ENCODE data around the gene CD47.

Gene CD47

GRCh38 chr3:108133048-108133369 is 42.2 kb upstream of the CD47 start:
- TF ChIP-seq CTCF (IDR thresholded peaks at IDR 0.05; ENCODE audit: insufficient read depth, low read length, missing control alignments), result no peak
- POLR2A ChIA-PET, result no interaction called here
- H3K4me3 ChIP-seq (ENCODE audit: low read depth, low read length), result no peak overlapping the region
- CTCF ChIA-PET, result interaction anchor here (1.1 to 3.8 kb wide), 3 partner anchors 20 to 344 kb away, joined by 3 to 20 read pairs (median 3); no protein-coding TSS in a partner anchor
- no peak for DNase-seq (ENCODE audit: low read depth, low spot score)

DNA sequence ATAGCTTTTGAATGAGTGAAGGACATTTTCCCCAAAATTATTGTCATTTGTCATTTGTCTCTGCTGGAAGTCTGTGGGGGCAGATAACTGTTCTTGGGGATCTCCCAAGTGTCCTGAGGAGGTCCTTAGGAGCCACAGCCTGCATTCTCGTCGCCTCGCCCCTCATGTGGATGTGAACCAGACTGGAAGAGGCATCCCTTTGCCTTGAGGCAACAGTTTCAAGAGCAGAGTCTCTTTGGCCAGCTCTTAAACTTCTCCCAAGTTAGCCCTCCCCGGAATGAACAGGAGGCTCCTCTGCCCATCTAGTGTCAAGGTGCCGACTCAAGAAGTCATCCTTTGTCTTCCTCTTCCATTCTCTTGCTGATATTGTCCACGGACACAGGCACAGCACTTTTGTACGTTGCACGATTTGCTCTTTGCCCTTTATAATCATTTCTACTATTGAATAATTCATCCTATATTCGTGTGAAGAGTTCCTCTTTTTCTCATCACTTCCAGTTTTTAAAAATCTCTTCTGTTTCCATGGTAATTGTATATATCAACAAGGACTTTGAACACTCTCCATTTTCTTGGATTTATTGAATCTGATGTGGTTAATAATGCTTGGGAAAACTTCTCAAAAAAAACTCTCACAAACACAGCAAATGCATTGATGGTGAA is 40.8 kb upstream of the CD47 start:
- CTCF ChIA-PET, result interaction anchor here (1.3 to 3.8 kb wide), 2 partner anchors 21 to 346 kb away, joined by 3 to 20 read pairs; no protein-coding TSS in a partner anchor
- no peak for DNase-seq (ENCODE audit: low read depth, low spot score)

GRCh38 chr3:108130701-108131474 is 40.1 kb upstream of the CD47 start:
- ChIA-PET CTCF (interaction anchor here (3.8 kb wide), 1 partner anchor 22 kb away, joined by 20 read pairs; no protein-coding TSS in a partner anchor), POLR2A (no interaction called here)
- TF ChIP-seq CTCF (IDR thresholded peaks at IDR 0.05; ENCODE audit: insufficient read depth, low read length, missing control alignments), result no peak
- no peak overlapping the region for H3K4me3 ChIP-seq (ENCODE audit: low read depth, low read length)
- DNase-seq (ENCODE audit: low read depth, low spot score), result peak; percentile 69

More for the DNA sequence above, 40.8 kb upstream of the CD47 start:
- TF ChIP-seq CTCF (IDR thresholded peaks at IDR 0.05; ENCODE audit: insufficient read depth, low read length, missing control alignments), result no peak
- H3K4me3 ChIP-seq (ENCODE audit: low read depth, low read length), result no peak overlapping the region
- POLR2A ChIA-PET, result no interaction called here

DNA sequence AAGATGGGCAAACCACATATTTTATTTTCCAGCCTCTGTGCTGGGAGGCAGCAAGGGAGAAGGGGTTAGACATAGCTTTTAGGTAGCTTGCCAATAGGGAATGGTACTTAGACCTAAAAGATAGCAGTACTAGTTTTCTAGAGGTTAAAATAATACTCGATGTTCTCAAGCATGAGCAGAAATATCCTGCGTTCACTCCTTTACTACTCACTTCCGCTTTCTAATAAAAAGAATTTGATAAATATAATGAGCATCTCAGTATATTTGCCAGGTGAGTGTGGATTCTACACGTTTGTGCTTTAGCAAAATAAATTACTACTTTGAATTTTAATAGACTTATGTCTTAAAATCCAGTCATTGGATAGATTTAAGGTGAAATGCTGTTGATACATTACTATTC is 39.4 kb upstream of the CD47 start:
- CTCF ChIA-PET, result no interaction called here
- no peak overlapping the region for H3K4me3 ChIP-seq (ENCODE audit: low read depth, low read length)
- no peak for TF ChIP-seq CTCF (IDR thresholded peaks at IDR 0.05; ENCODE audit: insufficient read depth, low read length, missing control alignments)
- DNase-seq (ENCODE audit: low read depth, low spot score), result no peak
- POLR2A ChIA-PET, result no interaction called here

GRCh38 chr3:108127301-108127988 is 36.6 kb upstream of the CD47 start:
- POLR2A ChIA-PET, result no interaction called here
- no peak for DNase-seq (ENCODE audit: low read depth, low spot score)
- CTCF ChIA-PET, result interaction anchor here (1.1 kb wide), 2 partner anchors 199 to 350 kb away, joined by 3 read pairs; no protein-coding TSS in a partner anchor
- no peak for TF ChIP-seq CTCF (IDR thresholded peaks at IDR 0.05; ENCODE audit: insufficient read depth, low read length, missing control alignments)
- no peak overlapping the region for H3K4me3 ChIP-seq (ENCODE audit: low read depth, low read length)

DNA sequence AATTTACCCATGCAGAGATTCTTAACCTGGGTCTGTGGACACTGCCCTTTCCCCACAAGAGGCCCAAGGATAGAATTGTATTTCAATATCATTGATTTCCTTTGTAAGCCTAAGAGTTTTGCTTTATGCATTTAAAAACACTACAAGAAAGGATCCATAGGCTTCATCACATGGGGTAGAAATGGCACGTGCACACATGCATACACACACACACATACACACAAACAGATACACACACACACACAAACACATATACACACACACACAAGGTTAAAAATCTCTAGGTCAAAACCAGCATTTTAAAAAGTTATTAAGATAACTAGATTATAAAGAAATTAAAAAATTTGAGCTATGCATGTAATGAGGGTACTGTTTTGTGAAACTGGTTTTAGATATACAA is 35.5 kb upstream of the CD47 start:
- ChIA-PET CTCF (no interaction called here), POLR2A (no interaction called here)
- no peak for TF ChIP-seq CTCF (IDR thresholded peaks at IDR 0.05; ENCODE audit: insufficient read depth, low read length, missing control alignments)
- DNase-seq (ENCODE audit: low read depth, low spot score), result no peak
- H3K4me3 ChIP-seq (ENCODE audit: low read depth, low read length), result no peak overlapping the region

Measured in AG04449 (cell line).